Stromal cell of bone marrow (primary cell): ENCODE measurements around the gene TPMT.
"Not testable (repeated sequence)": the region's sequence is repeated elsewhere in the genome, so short reads cannot be mapped to it uniquely, and the experiment has no call there.

Experiments
- DNase-seq: peaks from one replicate; pipeline ENCODE4 v3.0.0-alpha.2; 2012; ENCODE audit warnings: low read depth

TPMT gene

GRCh38 chr6:18155150-18155863 is 430 bp upstream of the TPMT start, which contains the start of gene KDM1B:
TSS of gene KDM1B (plus strand) at chr6:18155422. CDS start at chr6:18159896, 4,474 bp downstream.
- peak; percentile 96 for DNase-seq

- DNase-seq = no peak
Measured at GRCh38 chr6:18153311-18153703, 1.6 kb downstream of the TPMT start.

GRCh38 chr6:18151801-18152200 is 3.1 kb downstream of the TPMT start:
- no peak for DNase-seq

- not testable (repeated sequence) for DNase-seq
Measured at GRCh38 chr6:18151391-18151790, 3.5 kb downstream of the TPMT start.

- DNase-seq = peak; percentile 85
Measured at GRCh38 chr6:18148304-18149025, 6.4 kb downstream of the TPMT start.

GRCh38 chr6:18147616-18148015 is 7.3 kb downstream of the TPMT start:
- DNase-seq = no peak

- DNase-seq = peak; percentile 57
Measured at GRCh38 chr6:18147160-18147559, 7.7 kb downstream of the TPMT start.

GRCh38 chr6:18142591-18142861 is 12.4 kb downstream of the TPMT start:
- no peak for DNase-seq

- DNase-seq = no peak
Measured at GRCh38 chr6:18141805-18142590, 12.9 kb downstream of the TPMT start.

- no peak for DNase-seq
Measured at GRCh38 chr6:18139935-18140621, 14.8 kb downstream of the TPMT start.

- no peak for DNase-seq
Measured at GRCh38 chr6:18138906-18139305, 16.0 kb downstream of the TPMT start.

- DNase-seq = no peak
Measured at GRCh38 chr6:18136260-18136659, 18.6 kb downstream of the TPMT start.

GRCh38 chr6:18135171-18135570 is 19.7 kb downstream of the TPMT start:
- no peak for DNase-seq

GRCh38 chr6:18132346-18132745 is 22.5 kb downstream of the TPMT start:
- DNase-seq = no peak

- DNase-seq = no peak
Measured at GRCh38 chr6:18126121-18126520, 28.8 kb downstream of the TPMT start.

- peak; percentile 74 for DNase-seq
Measured at GRCh38 chr6:18122128-18123093, 32.5 kb downstream of the TPMT start, which contains the start of gene NHLRC1. TSS of gene NHLRC1 (minus strand) at chr6:18122677. CDS start at chr6:18122606, 71 bp downstream.

GRCh38 chr6:18121580-18122127 is 33.2 kb downstream of the TPMT start:
- no peak for DNase-seq

GRCh38 chr6:18119236-18119635 is 35.6 kb downstream of the TPMT start:
- DNase-seq = no peak

- no peak for DNase-seq
Measured at GRCh38 chr6:18118330-18118729, 36.5 kb downstream of the TPMT start.

- DNase-seq = no peak
Measured at GRCh38 chr6:18117136-18117535, 37.7 kb downstream of the TPMT start.

GRCh38 chr6:18115356-18115755 is 39.5 kb downstream of the TPMT start:
- DNase-seq = no peak
